C4-2B (cell line): ENCODE measurements around the gene TMEM178A.

Experiments
- CTCF ChIP-seq: fragments of 450-650 bp; conservative IDR thresholded peaks from 2 replicates; pipeline ENCODE4 v1.5.1; 2017; ENCODE audit warnings: mild to moderate bottlenecking
- ZFX ChIP-seq: fragments of 450-650 bp; IDR thresholded peaks from 2 replicates; pipeline ENCODE4 v1.6.1; 2017

- no peak for TF ChIP-seq CTCF
- no peak for TF ChIP-seq ZFX
Observed at GRCh38 chr2:39701137-39701536, 35.4 kb downstream of the TMEM178A start.
